ENCODE data around the gene NECAB2.

Gene NECAB2

DNA sequence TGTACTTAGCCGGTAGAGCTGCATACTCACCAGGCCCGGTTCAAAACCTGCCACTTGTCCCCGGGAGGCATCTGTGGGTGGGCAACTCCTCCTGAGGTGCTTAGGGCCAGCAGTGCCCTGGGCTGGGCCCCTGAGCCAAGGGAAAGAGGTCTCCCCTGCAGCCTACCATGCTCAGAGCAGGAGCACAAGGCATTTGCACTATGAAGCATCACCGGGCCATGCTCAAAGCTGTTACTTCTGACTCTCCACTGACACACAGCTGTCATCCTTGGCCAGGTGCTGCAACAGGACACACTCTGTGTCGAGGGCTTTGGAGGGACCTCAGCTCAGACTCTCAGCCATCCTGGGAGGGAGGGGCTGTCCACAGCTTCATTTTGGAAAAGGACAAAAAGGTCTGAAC is 37.3 kb downstream of the NECAB2 start:
- H3K4me3 ChIP-seq (ENCODE audit: low read depth, low read length): no peak overlapping the region
- POLR2A ChIA-PET: no interaction called here
- CTCF ChIA-PET: interaction anchor here (1.1 to 1.5 kb wide), 3 partner anchors 9 to 61 kb away, joined by 3 to 6 read pairs (median 3); no protein-coding TSS in a partner anchor
- DNase-seq (ENCODE audit: low read depth, low spot score): no peak
- TF ChIP-seq CTCF (IDR thresholded peaks at IDR 0.05; ENCODE audit: insufficient read depth, low read length, missing control alignments): no peak

DNA sequence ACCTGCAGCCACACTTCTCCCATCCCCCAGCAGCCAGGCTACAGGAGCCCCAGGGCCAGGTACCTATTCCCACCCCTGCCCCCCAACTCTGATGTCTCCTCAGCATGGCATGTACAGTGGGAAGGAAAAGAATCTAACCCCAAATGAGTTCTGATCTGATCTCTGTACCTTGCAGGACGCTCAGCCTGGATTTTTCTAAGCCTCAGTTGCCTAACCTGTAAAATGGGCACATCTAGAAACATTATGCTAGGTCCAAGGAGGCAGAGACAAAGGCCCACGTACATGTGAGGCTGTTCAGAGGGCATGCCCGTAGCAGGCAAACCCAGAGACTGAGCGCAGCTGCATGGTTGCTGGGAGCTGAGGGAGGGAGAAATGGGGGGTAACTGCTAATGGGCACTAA is 39.5 kb downstream of the NECAB2 start:
- ChIA-PET POLR2A (no interaction called here), CTCF (no interaction called here)
- H3K4me3 ChIP-seq (ENCODE audit: low read depth, low read length): no peak overlapping the region
- no peak for TF ChIP-seq CTCF (IDR thresholded peaks at IDR 0.05; ENCODE audit: insufficient read depth, low read length, missing control alignments)
- no peak for DNase-seq (ENCODE audit: low read depth, low spot score)

DNA sequence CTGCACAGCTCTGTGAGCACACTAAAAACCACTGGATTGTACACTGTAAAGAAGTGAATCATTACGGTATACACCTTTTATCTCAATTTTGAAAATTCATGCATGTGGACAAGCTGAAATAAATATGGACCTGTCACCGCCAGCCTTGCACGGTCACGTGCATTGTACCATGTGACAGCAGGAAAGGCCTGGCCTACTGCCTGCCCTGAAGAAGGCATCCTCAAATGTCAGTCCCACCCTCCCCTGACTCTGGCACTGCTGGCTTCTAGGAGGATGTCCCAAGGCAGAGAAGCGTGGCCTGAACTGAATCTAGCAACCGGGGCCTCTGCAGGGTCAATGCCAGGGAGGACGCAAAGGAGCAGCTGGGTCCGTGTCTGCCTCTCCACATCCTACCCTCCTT is 39.9 kb downstream of the NECAB2 start:
- no peak for DNase-seq (ENCODE audit: low read depth, low spot score)
- ChIA-PET CTCF (no interaction called here), POLR2A (no interaction called here)
- H3K4me3 ChIP-seq (ENCODE audit: low read depth, low read length): no peak overlapping the region
- no peak for TF ChIP-seq CTCF (IDR thresholded peaks at IDR 0.05; ENCODE audit: insufficient read depth, low read length, missing control alignments)

- POLR2A ChIA-PET: no interaction called here
- TF ChIP-seq CTCF (IDR thresholded peaks at IDR 0.05; ENCODE audit: insufficient read depth, low read length, missing control alignments): no peak
- no peak for DNase-seq (ENCODE audit: low read depth, low spot score)
- CTCF ChIA-PET: interaction anchor here (1.1 kb wide), 1 partner anchor 10 kb away, joined by 3 read pairs; no protein-coding TSS in a partner anchor
- H3K4me3 ChIP-seq (ENCODE audit: low read depth, low read length): no peak overlapping the region
Observed at GRCh38 chr16:84009282-84009681, 41.2 kb downstream of the NECAB2 start.

GRCh38 chr16:84013787-84014569 is 45.9 kb downstream of the NECAB2 start:
- no peak overlapping the region for H3K4me3 ChIP-seq (ENCODE audit: low read depth, low read length)
- no peak for TF ChIP-seq CTCF (IDR thresholded peaks at IDR 0.05; ENCODE audit: insufficient read depth, low read length, missing control alignments)
- ChIA-PET POLR2A (no interaction called here), CTCF (interaction anchor here (1.0 to 2.2 kb wide), 4 partner anchors 8 to 52 kb away, joined by 3 to 10 read pairs (median 5); no protein-coding TSS in a partner anchor)
- no peak for DNase-seq (ENCODE audit: low read depth, low spot score)

GRCh38 chr16:84014570-84015327 is 46.7 kb downstream of the NECAB2 start:
- no peak for TF ChIP-seq CTCF (IDR thresholded peaks at IDR 0.05; ENCODE audit: insufficient read depth, low read length, missing control alignments)
- ChIA-PET POLR2A (no interaction called here), CTCF (interaction anchor here (1.0 to 2.2 kb wide), 4 partner anchors 9 to 51 kb away, joined by 3 to 10 read pairs (median 5); no protein-coding TSS in a partner anchor)
- H3K4me3 ChIP-seq (ENCODE audit: low read depth, low read length): no peak overlapping the region
- no peak for DNase-seq (ENCODE audit: low read depth, low spot score)
